Prostate gland (tissue), 2 donors: ENCODE data around the gene PPIG.

Source experiments
- CTCF ChIP-seq, 4 experiments: fragments of 200-600 bp in 2 of 4; fragments of 450-650 bp in 2 of 4; sonication (generic) in 2 of 4; IDR thresholded peaks; 1 replicate in 3 of 4; 2 replicates in 1 of 4; pipeline ENCODE4 v1.5.1; 2016 to 2019; ENCODE audit warnings: antibody characterized with exemption in 4 of 4, mild to moderate bottlenecking in 2 of 4, moderate library complexity in 2 of 4
- POLR2A ChIP-seq: fragments of 450-650 bp; IDR thresholded peaks from one replicate; pipeline ENCODE4 v1.6.1; 2016; ENCODE audit warnings: antibody characterized with exemption, mild to moderate bottlenecking

GRCh38 chr2:169579044-169579443 is 5.1 kb upstream of the PPIG start:
- TF ChIP-seq CTCF (IDR thresholded peaks at IDR 0.05) (no peak), POLR2A (no peak)
